Type B pancreatic cell (in vitro differentiated cells): ENCODE results near the gene TMCC1. TPM values are rescaled to one million over a fixed set of nuclear protein-coding genes. Genes with fewer than 3 reads are reported as not detected.
A peak's percentile ranks its signal among the peaks of the same experiment; 100 is the strongest.

Source experiments
- DNase-seq: peaks from one replicate; pipeline ENCODE4 v3.0.0; 2021; ENCODE audit warnings: mixed read lengths; ENCODE audit not compliant: unreplicated experiment; ENCODE audit errors: extremely low spot score
- H3K27ac Mint-ChIP-seq: 2 replicates; pipeline ENCODE4 v1.8.0; 2021; ENCODE audit warnings: mild to moderate bottlenecking, mixed read lengths
- H3K27me3 Mint-ChIP-seq: 2 replicates; pipeline ENCODE4 v1.8.0; 2021; ENCODE audit warnings: mixed read lengths
- H3K36me3 Mint-ChIP-seq: 2 replicates; pipeline ENCODE4 v1.8.0; 2021; ENCODE audit warnings: mixed read lengths
- H3K4me1 Mint-ChIP-seq: one replicate; pipeline ENCODE4 v1.8.0; 2021; ENCODE audit warnings: mixed read lengths; ENCODE audit not compliant: unreplicated experiment
- H3K4me3 Mint-ChIP-seq: 2 replicates; pipeline ENCODE4 v1.8.0; 2021; ENCODE audit warnings: mild to moderate bottlenecking, mixed read lengths
- H3K9me3 Mint-ChIP-seq: 2 replicates; pipeline ENCODE4 v1.8.0; 2021; ENCODE audit warnings: mixed read lengths
- CTCF ChIP-seq: fragments of 200-600 bp; sonication (generic); conservative IDR thresholded peaks from 2 replicates; pipeline ENCODE4 v1.5.0; 2021; ENCODE audit warnings: antibody characterized with exemption, mild to moderate bottlenecking
- total RNA-seq: library from RNA; stranded (reverse); gene quantifications from 2 replicates; pipeline ENCODE4 v1.2.1, GENCODE V29; 2021; ENCODE audit warnings: low replicate concordance

Gene TMCC1
- total RNA-seq, 1 donor from 2014 or later = 46.9 TPM

DNA sequence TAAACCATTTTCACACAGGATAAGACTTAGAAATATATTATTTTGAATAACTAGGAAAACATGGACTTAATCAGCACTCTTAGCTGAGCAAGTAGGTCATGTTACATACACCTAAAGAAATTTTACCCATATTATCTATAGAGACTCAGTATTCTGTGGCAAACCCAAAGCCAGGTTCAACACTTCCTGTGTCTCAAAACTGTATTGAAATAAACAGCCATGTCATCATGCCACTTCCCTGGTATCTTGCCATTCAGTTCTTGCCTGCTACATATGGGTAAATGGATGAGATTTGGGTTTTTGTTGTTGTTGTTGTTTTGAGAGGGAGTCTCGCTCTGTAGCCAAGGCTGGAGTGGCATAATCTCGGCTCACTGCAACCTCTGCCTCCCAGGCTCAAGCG, 145.5 kb downstream of the TMCC1 start:
- H3K9me3 Mint-ChIP-seq = peaks cover 5% of the 10 kb centered on the region
- no peak for TF ChIP-seq CTCF
- peaks cover 17% of the 10 kb centered on the region for H3K4me1 Mint-ChIP-seq
- H3K27me3 Mint-ChIP-seq = no peaks in the 10 kb centered on the region
- H3K4me3 Mint-ChIP-seq = no peak overlapping the region
- peaks cover 5% of the 10 kb centered on the region for H3K36me3 Mint-ChIP-seq
- DNase-seq = no peak
- H3K27ac Mint-ChIP-seq = no peak overlapping the region

- no peak for TF ChIP-seq CTCF
- DNase-seq = no peak
- Mint-ChIP-seq H3K4me1 (peaks cover 17% of the 10 kb centered on the region), H3K27ac (no peak overlapping the region), H3K27me3 (no peaks in the 10 kb centered on the region), H3K9me3 (no peaks in the 10 kb centered on the region), H3K36me3 (no peaks in the 10 kb centered on the region), H3K4me3 (no peak overlapping the region)
Measured at GRCh38 chr3:129747136-129747535, 146.4 kb downstream of the TMCC1 start.

DNA sequence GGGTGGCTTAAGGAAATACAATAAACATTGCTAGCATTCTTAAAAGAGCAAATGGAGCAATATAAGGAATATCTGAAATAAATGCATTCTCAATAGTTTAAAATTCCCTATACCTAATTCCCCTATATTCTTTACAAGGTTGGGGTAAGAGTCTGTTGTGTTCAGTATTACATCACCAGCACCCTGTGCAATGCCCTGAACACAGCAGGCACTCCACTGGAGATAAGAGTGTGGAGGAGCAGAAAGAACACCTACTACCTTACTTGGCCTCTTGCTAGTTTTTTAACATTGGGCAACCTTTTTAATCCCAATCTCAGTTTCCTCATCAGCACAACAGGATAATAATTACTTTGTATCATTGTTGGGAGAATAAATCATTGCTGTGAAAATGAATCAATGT, 146.9 kb downstream of the TMCC1 start:
- Mint-ChIP-seq H3K4me1 (peaks cover 17% of the 10 kb centered on the region), H3K4me3 (no peak overlapping the region), H3K9me3 (no peaks in the 10 kb centered on the region), H3K27me3 (no peaks in the 10 kb centered on the region), H3K27ac (no peak overlapping the region), H3K36me3 (no peaks in the 10 kb centered on the region)
- TF ChIP-seq CTCF = no peak
- DNase-seq = no peak

DNA sequence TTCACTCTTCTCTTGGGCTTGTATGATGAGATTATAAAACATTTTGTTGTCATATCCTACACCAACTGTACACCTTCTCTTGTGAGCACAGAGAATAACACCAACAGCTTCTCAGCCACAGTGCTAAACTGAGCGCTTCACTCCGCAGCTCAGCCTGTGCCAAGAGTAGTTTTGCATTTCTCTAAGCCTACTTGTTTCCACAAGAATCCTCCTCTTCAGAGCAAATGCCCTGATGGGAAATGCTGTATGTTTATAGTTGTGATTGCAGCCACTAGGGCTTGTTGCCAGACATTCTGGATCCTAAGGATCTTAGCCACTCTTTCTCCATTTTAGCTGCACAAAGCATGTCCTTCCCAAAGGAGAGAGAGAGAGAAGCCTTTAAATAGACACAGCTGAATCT, 148.3 kb downstream of the TMCC1 start:
- Mint-ChIP-seq H3K27ac (no peak overlapping the region), H3K4me1 (peaks cover 17% of the 10 kb centered on the region), H3K4me3 (no peak overlapping the region), H3K27me3 (no peaks in the 10 kb centered on the region), H3K36me3 (no peaks in the 10 kb centered on the region), H3K9me3 (no peaks in the 10 kb centered on the region)
- DNase-seq = no peak
- TF ChIP-seq CTCF = no peak

DNA sequence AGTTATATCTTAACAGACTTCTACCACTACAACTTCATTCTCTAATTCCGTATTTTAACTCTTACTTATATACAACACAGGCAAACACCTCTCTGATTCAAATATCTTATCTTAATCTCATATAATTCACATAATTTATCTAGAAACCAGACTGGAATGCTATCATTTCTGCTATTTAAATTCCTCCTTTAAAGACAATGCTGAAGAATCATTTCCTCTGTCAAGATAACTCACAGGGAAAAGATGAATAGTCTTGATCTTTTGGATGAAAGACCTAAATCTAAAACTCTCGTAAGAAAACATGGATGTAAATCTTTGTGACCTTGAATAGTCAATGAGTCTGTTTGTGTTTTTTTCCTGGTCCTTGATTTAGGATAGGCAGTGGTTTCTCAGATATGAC, 151.7 kb downstream of the TMCC1 start:
- H3K27me3 Mint-ChIP-seq = no peaks in the 10 kb centered on the region
- H3K4me3 Mint-ChIP-seq = no peak overlapping the region
- peaks cover 13% of the 10 kb centered on the region for H3K4me1 Mint-ChIP-seq
- no peak for DNase-seq
- no peaks in the 10 kb centered on the region for H3K9me3 Mint-ChIP-seq
- H3K36me3 Mint-ChIP-seq = peaks cover 3% of the 10 kb centered on the region
- no peak overlapping the region for H3K27ac Mint-ChIP-seq
- no peak for TF ChIP-seq CTCF

- Mint-ChIP-seq H3K4me3 (no peak overlapping the region), H3K27ac (peak overlapping the region; percentile 24), H3K9me3 (no peaks in the 10 kb centered on the region), H3K27me3 (no peaks in the 10 kb centered on the region), H3K4me1 (peaks cover 5% of the 10 kb centered on the region), H3K36me3 (peaks cover 3% of the 10 kb centered on the region)
- TF ChIP-seq CTCF = no peak
- no peak for DNase-seq
Measured at GRCh38 chr3:129740090-129740489, 153.4 kb downstream of the TMCC1 start.
